Measurements from ENCODE around the gene LIFR. TPM values are rescaled to one million over a fixed set of nuclear protein-coding genes. Genes with fewer than 3 reads are reported as not detected.

Gene LIFR
- total and polyA plus RNA-seq, 2 donors (not counting 3 experiments of a cell fraction or from before 2014, with no cell fraction given), result 4.1 to 36.4 TPM

DNA sequence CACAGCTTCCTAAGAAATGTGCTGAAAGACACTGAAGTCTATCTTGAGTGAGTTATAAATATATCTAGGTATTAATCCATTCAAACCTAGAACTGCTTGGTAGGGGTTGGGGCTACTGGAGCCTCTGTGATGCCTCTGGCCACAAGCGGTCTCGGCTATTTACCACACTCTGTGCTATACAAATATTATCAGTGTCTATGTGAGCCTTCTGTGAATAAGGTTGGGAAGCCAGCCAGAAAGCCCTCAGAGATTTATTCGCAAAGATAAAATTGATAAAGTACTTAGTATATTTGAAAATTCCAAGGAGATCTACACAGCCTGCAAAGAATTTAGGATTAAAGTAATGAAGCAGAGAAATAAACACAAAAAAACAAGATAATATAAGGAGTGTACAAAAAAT, 41.4 kb downstream of the LIFR start:
- FAIRE-seq (no peak), DNase-seq (ENCODE audit: low read depth, low spot score) (no peak)
- intact Hi-C loops (cut with micrococcal nuclease), result loop anchor here (1.0 kb wide), 1 partner anchor 74 kb away; no protein-coding TSS in a partner anchor
- POLR2A ChIA-PET, result interaction anchor here (1.3 kb wide), 1 partner anchor 73 kb away, joined by 3 read pairs; no protein-coding TSS in a partner anchor
- H3K27me3 ChIP-seq (ENCODE audit: control insufficient read depth in 2 of 2, insufficient read depth in 2 of 2, low read length in 2 of 2), result no peaks in the 10 kb centered on the region
- dilution Hi-C loops (cut with MboI; ENCODE audit: extremely low pct_ligation_motif_present, low sequenced_read_pairs), result no loop called here
- no peak overlapping the region for H3K4me2 ChIP-seq (ENCODE audit: insufficient read depth, low read length)
- no peaks in the 10 kb centered on the region for H3K9me3 ChIP-seq (replicated peaks; ENCODE audit: control insufficient read depth, insufficient read depth, low read length)
- no peaks in the 10 kb centered on the region for H3K79me2 ChIP-seq (ENCODE audit: control insufficient read depth, insufficient read depth, low read length)
- no peak overlapping the region for H3K4me3 ChIP-seq (replicated peaks in 1 of 3; ENCODE audit: insufficient read depth in 1 of 3, low read depth in 1 of 3, low read length in 3 of 3)
- H2AFZ ChIP-seq (ENCODE audit: low read depth, low read length), result no peak overlapping the region
- BruUV-seq (replicated peaks), result no TSS peak
- no peak overlapping the region for H3K9ac ChIP-seq (replicated peaks; ENCODE audit: extremely low read depth, insufficient read depth, low read length)
- no peaks in the 10 kb centered on the region for H3K4me1 ChIP-seq (ENCODE audit: control insufficient read depth, extremely low read depth, insufficient read depth, low read length)
- H3K27ac ChIP-seq (ENCODE audit: insufficient read depth, low read depth, low read length), result no peak overlapping the region
- no peaks in the 10 kb centered on the region for H3K36me3 ChIP-seq (ENCODE audit: control insufficient read depth in 2 of 2, extremely low read depth in 1 of 2, insufficient read depth in 2 of 2, low read length in 2 of 2)
- no peaks in the 10 kb centered on the region for H3K9me1 ChIP-seq (replicated peaks; ENCODE audit: control insufficient read depth, extremely low read depth, insufficient read depth, low read length)
- no peaks in the 10 kb centered on the region for H4K20me1 ChIP-seq (replicated peaks; ENCODE audit: control insufficient read depth, extremely low read depth, insufficient read depth, low read length)
- TF ChIP-seq JUN (IDR thresholded peaks at IDR 0.05; ENCODE audit: borderline replicate concordance, insufficient read depth, insufficient read length, low read depth) (no peak), GATA2 (IDR thresholded peaks at IDR 0.05; ENCODE audit: insufficient read depth, insufficient read length, low read depth, low read length) (no peak), CTCF (IDR thresholded peaks at IDR 0.05; ENCODE audit: extremely low read depth in 1 of 2, insufficient read depth in 1 of 2, low read depth in 1 of 2, low read length in 2 of 2) (no peak), POLR2A (IDR thresholded peaks at IDR 0.05; ENCODE audit: low read depth, low read length) (no peak), POLR2AphosphoS5 (IDR thresholded peaks at IDR 0.05; ENCODE audit: insufficient read depth, low read depth, low read length) (no peak), FOS (IDR thresholded peaks at IDR 0.05; ENCODE audit: borderline replicate concordance, insufficient read depth, low read length) (no peak), MYC (IDR thresholded peaks at IDR 0.05; ENCODE audit: low read depth, low read length) (no peak), EZH2 (IDR thresholded peaks at IDR 0.05; ENCODE audit: borderline replicate concordance, low read depth, low read length, severe bottlenecking) (no peak)
- TF ChIP-seq, protein P1, sequence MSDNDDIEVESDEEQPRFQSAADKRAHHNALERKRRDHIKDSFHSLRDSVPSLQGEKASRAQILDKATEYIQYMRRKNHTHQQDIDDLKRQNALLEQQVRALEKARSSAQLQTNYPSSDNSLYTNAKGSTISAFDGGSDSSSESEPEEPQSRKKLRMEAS (IDR thresholded peaks at IDR 0.05; ENCODE audit: insufficient read depth, insufficient read length), result no peak
- CTCF ChIA-PET, result interaction anchor here (0.7 to 2.6 kb wide), 17 partner anchors 10 to 721 kb away, joined by 3 to 122 read pairs (median 4); no protein-coding TSS in a partner anchor
